ENCODE results near the gene SERTAD2.

- TF ChIP-seq POLR2AphosphoS5 (IDR thresholded peaks at IDR 0.05; ENCODE audit: low read depth, low read length) (no peak), POLR2A (IDR thresholded peaks at IDR 0.05; ENCODE audit: low read depth, low read length) (no peak), TAF1 (IDR thresholded peaks at IDR 0.05; ENCODE audit: low read depth, low read length) (no peak)
These were observed 46.0 kb upstream of the SERTAD2 start for GRCh38 chr2:64699712-64700111.

All from GM12891 (cell line).